Activated gamma-delta T cell treated with anti-CD3 and anti-CD28 coated beads, Interleukin-2, amount 50 U/mL, for 16 hours (primary cell): Measurements from ENCODE around the gene TPGS1.

ENCODE experiments used
- DNase-seq: peaks from one replicate; pipeline ENCODE4 v3.0.0-alpha.2; 2020; ENCODE audit warnings: low read depth

TPGS1 gene, protein sequence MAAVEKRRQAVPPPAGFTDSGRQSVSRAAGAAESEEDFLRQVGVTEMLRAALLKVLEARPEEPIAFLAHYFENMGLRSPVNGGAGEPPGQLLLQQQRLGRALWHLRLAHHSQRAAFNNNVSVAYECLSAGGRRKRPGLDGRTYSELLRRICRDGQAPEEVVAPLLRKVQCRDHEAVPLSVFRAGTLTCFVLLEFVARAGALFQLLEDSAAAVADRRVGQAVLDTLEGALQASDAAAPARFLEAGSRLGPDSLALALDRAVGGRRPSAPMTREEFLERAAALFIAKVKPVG

DNA sequence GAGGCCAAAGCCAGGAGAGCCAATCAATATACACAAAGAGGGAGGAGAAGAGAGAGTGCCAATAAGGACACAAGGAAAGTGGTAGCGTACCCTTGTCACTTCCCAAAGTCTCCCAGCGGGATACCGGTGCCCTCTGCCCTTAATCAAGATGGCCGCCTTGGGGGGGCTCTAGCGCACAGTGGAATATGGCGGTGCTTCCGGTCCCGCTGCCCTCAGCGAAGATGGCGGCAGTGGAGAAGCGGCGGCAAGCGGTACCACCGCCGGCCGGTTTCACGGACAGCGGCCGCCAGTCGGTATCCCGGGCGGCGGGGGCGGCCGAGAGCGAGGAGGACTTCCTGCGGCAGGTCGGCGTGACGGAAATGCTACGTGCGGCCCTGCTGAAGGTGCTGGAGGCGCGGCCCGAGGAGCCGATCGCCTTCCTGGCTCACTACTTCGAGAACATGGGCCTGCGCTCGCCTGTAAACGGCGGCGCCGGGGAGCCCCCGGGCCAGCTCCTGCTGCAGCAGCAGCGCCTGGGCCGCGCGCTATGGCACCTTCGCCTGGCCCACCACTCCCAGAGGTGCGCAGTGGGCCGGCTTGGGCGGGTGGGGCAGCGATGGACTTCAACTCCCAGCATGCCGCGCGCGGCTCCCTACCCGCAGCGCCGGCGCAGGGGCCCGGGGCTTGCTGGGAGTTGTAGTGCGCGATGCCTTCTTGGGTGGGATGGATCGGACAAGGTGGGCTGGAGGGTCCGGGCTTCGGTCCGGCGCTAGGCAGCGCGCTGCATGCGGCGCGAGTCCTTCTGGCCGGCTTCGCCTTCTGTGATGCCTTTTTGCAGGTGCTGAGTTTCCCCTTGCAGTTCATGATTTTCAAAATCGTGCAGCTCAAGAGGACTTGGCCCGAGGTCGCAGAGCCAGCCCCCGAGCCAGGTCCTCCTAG, at the start of gene TPGS1:
TSS of gene TPGS1 (plus strand) at position 212 of the 918 bp plus-strand sequence. CDS start at position 222, 10 bp downstream.
- peak; percentile 56 for DNase-seq

DNA sequence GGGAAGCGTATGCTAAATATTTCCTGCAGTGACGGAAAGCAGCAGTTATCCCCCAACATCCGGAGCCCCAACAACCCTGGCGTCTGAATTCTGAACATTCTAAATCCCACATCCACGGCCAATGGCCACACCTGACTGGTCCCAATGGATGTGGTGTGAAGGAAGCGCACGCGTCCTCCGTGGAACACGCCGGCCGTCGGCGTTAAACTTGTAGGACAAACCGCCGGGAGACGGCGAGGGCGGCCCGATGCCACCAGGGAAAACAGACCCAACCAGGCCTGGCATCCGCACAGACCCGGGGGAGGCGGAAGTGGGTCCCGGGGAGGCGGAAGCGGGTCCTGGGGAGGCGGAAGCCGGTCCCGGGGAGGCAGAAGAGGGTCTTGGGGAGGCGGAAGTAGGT, 49.7 kb upstream of the TPGS1 start:
- no peak for DNase-seq

- DNase-seq, result no peak
Measured at GRCh38 chr19:458091-459042, 48.9 kb upstream of the TPGS1 start.

DNA sequence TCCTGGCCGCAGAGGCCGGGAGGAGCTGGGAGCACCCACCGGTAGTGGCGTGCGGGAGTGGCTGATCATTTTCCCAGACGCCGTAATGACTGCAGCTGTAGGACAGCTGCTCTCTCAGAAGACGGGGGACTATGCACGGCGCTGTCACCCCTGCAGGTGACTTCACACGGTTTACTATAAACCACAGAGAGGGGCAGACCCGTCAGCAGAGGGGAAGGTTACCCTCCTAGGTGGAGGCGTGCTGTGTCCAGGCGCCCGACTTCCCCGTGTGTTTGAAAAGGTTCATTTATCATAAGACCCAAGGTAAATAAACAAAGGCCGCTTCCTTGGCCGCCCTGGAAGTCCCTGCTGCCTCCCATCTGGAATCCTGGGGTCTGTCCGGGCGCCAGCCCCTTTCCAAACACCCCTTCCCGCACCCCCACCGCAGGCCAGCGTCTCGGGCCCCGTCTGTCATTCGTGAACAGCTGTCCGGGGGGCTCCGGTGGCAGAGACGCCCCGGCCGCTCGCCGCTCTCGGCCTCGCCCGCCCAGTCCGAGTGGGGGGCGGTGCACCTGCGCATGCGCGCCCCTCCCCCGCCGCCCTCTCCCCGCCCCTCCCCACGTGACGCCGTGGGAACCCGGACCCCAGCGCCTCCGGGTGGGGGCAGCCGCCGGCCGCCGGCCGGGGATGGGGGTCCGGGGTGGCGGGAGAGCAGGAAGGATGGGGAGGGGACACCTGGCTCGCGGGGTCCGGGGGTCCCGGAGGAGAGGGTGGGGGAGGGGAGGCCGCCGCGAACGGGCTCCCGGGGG, 47.4 kb upstream of the TPGS1 start:
- no peak for DNase-seq

GRCh38 chr19:460877-461720, 46.2 kb upstream of the TPGS1 start, which contains the start of gene SHC2:
Gene SHC2 (minus strand): TSS chr19:461033. CDS start chr19:460996, 37 bp downstream.
- no peak for DNase-seq

- no peak for DNase-seq
Measured at GRCh38 chr19:461721-462551, 45.4 kb upstream of the TPGS1 start.

DNA sequence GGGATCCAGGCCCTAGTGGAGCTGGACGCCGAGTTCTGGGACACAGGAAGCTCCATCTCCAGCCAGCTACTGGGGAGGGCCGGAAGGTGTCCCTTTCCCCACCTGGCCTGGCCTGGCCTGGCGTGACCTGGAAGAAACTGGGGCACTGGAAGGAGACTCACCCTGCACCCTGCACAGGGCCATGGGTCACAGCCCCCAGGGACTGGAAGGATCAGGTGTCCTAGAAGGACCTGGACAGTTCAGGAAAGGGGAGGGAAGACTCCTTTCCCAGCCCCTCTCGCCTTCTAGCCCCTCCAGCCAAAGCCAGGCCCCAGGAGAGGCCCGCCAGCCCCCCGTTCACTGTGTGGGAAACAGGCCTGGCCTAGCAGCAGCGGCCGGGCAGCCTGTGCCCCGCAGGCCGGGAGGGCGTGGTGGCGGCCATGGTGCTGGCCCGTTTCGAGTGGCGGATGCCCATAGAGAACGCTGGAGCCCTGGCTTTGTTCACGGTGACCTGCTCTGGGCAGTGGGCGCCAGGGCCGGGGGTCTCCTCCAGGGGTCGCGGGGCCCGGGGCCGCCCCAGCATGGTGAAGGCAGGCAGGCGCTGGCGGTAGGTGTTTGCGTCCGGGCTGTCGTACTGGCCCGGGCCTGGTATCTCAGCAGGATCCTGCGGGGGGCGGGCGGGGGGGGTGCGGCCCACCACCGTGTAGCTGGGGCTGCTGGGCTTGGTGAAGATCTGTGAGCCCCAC, 43.7 kb upstream of the TPGS1 start:
- no peak for DNase-seq

DNA sequence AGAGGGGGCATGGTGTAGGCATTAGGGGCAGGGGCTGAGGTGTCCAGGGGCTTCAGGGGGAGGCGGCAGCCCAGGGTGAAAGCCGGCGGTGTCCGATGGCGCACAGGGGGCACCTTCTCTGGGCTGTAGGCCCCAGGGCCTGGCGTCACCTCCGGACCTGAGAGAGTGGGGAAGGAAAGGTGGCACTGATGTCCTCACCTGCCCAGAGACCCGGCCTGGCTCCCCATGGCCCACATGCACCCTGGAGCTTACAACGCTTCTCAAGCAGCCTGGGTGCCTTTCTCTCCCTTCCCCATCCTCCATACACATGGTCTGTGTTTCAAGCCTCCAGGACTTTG, 43.1 kb upstream of the TPGS1 start:
- no peak for DNase-seq

DNA sequence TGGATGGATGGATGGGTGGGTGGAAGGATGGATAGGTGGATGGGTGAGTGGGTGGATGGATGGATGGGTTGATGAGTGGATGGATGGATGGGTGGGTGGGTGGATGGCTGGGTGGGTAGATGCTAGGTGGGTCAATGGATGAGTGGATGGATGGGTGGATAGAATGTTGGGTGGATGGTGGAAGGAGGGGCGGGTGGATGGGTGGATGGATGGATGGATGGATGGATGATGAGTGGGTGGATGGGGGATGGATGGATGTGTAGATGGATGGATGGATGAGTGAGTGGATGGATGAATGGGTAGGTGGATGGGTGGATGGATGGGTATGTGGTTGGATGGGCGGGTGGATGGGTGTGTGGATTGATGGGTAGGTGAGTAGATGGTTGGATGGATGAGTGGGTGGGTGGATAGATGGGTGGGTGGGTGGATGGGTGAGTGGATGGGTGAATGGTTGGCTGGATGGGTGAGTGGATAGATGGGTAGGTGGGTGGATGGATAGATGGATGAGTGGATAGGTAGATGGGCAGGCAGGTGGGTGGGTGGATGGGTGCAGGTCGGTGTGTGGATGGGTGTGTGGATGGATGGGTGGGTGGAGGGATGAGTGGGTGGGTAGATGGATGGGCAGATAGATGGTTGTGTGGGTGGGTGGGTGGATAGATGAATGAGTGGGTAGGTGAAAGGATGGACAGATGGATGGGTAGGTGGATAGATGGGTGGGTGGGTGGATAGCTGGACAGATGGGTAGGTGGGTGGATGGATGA, 42.1 kb upstream of the TPGS1 start:
- no peak for DNase-seq

- DNase-seq, result no peak
Measured at GRCh38 chr19:467554-467953, 39.7 kb upstream of the TPGS1 start.

- DNase-seq, result no peak
Measured at GRCh38 chr19:468587-469256, 38.6 kb upstream of the TPGS1 start.

DNA sequence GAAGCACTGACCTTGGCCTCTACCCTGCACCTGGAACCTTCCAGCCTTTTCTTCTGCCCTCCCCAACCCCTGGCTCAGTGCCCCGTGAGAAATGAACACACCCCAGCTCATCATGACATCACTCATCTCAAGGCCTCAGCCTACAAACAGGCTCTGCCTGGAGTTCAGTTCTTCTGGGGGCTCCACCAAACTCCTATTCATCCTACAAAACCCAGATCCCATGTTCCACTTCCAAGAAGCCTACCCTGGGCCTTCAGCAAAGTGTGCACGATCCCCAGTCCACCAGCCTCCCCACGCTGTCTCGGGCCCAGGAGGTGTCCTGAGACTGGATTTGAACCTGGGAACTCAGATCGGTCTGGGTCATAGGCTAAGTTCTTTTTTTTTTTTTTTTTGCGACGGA, 37.5 kb upstream of the TPGS1 start:
- DNase-seq, result no peak

GRCh38 chr19:470701-471100, 36.6 kb upstream of the TPGS1 start:
- no peak for DNase-seq

DNA sequence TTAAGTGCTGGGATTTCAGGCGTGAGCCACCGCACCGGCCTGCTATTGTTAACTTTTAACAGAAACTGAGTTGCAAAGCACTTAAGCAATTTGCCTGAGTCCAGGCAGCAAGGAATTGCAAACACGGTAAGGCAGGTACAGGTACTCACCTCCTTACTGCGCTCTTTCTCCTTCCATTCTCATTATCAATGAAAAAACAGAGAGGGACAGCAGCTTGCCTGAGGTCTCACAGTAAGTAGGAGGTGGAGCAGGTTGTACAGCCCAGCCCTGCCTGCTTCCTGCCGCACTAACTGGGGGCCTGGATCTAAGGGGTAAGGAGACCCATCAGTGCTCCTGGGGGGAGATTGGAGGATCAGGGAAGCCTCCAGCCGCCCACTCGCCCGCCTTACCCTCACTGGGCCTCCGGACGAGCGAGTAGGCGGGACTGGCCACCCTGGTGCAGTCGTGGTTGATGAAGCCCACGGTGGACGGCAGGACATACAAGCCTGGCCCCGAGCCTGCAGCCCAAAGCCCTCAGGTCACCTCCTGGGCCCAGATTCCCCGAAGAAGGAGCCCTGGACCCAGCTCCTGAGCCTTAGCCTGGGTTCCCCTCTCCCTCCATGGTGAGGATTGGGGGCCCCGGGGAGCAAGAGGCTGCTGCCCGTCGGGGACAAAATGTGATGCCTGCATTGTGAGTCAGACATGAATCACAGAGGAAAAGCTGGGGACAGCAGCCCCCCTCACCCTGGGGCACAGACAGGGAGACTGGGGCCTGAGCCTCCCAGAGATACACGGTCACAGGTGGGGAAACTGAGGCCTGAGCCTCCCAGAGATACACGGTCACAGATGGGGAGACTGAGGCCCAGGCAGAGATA, 35.1 kb upstream of the TPGS1 start:
- no peak for DNase-seq

DNA sequence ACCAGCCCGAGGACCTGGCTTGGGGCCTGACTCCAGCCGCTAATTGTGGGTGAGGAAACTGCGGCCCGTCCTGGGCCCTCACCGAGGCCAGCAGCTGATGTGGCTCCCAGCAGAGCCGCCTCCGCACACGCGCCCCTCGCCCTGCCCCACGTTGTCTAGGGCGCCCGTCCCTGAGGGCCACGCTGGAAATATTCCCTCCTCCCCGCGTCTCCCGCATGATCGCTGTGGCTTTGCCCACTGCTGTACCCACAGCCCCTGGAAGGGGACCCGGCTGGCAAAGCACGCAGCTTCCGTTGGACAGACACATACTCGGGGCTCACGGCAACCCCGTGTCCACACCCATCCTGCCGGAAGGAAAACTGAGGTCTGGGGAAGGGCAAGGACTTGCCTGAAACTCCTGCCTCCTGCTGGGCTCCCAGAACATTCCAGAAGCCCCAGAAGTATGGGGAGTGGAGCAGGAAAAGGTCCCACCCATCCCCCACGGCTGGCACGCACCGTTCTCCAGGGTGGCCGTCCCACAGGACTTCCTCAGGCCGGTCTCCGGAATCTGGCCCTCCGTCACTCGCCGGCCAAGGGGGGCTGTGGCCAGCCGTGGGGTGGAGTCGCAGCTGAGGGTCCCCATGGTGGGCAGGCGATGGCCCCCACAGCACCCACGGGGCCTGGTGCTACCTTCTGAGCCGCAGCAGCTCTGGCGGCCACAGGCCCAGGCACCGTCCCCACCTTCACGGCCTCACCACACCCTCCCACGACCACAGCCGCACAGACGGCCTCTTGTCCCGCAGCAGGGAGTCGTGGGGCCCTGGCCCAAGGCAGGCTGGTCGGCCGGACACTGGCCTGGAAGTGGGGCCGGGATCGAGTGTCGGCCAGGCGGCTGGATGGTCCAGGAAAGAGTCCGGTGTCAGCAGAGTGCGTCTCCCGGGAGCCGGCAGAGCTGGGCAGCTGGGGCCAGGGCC, 32.9 kb upstream of the TPGS1 start:
- DNase-seq, result no peak
